ENCODE data around the gene FHIP1A.
"Not testable (repeated sequence)": the region's sequence is repeated elsewhere in the genome, so short reads cannot be mapped to it uniquely, and the experiment has no call there.

Gene FHIP1A

DNA sequence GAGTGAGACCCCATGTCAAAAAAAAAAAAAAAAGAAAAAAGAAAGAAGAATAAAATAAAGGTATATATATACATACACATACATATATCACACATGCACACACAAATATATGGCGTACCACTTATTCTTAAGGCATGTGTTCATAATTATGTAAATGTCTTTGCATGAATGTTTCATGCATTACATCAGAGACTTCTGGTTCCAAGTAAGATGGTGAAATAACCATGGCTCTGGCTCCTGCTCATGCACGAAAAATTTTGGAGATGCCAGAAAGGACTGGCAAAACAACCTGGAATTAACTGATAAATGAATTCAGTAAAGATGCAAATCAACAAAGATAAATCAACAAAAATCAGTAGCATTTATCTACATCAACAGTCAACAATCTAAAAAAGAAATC, 19.7 kb upstream of the FHIP1A start:
- DNase-seq (ENCODE audit: low read depth) = no peak
- TF ChIP-seq, protein P1, sequence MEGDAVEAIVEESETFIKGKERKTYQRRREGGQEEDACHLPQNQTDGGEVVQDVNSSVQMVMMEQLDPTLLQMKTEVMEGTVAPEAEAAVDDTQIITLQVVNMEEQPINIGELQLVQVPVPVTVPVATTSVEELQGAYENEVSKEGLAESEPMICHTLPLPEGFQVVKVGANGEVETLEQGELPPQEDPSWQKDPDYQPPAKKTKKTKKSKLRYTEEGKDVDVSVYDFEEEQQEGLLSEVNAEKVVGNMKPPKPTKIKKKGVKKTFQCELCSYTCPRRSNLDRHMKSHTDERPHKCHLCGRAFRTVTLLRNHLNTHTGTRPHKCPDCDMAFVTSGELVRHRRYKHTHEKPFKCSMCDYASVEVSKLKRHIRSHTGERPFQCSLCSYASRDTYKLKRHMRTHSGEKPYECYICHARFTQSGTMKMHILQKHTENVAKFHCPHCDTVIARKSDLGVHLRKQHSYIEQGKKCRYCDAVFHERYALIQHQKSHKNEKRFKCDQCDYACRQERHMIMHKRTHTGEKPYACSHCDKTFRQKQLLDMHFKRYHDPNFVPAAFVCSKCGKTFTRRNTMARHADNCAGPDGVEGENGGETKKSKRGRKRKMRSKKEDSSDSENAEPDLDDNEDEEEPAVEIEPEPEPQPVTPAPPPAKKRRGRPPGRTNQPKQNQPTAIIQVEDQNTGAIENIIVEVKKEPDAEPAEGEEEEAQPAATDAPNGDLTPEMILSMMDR (IDR thresholded peaks at IDR 0.05; ENCODE audit: low read depth, low read length, missing control alignments) = no peak
- H3K4me3 ChIP-seq (ENCODE audit: low read depth, low read length) = no peak overlapping the region
- in situ Hi-C loops (cut with HindIII; ENCODE audit: low sequenced_read_pairs) = no loop called here

DNA sequence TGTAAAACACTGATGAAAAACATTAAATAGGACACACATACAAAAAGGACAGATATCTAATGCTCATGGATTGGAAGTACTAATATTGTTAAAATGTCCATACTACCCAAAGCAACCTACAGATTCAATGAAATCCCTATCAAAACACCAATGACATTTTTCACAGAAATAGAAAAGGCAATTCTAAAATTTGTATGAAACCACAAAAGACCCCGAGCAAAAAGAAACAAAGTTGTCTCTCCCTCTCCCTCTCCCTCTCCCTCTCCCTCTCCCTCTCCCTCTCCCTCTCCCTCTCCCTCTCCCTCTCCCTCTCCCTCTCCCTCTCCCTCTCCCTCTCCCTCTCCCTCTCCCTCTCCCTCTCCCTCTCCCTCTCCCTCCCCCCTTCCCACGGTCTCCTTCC, 19.2 kb upstream of the FHIP1A start:
- DNase-seq (ENCODE audit: low read depth); in situ Hi-C loops (cut with HindIII; ENCODE audit: low sequenced_read_pairs); H3K4me3 ChIP-seq (ENCODE audit: low read depth, low read length): not testable (repeated sequence)

DNA sequence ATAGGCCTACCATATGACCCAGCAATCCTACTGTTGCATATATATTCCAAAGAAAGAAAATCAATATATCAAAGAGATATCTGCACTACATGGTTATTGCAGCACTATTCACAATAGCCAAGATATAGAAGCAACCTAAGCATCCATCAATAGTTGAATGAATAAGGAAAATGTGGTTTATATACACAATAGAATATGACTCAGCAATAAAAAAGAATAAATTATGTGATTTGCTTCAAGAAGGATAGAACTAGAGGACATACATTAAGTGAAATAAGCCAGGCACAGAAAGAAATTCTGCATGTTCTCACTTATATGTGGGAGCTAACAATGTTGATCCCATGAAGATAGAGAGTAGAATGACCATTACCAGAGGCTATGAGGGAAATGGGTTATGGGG, 13.1 kb upstream of the FHIP1A start:
- DNase-seq (ENCODE audit: low read depth) = no peak
- no peak overlapping the region for H3K4me3 ChIP-seq (ENCODE audit: low read depth, low read length)
- TF ChIP-seq, protein P1 (IDR thresholded peaks at IDR 0.05; ENCODE audit: low read depth, low read length, missing control alignments) = no peak
- in situ Hi-C loops (cut with HindIII; ENCODE audit: low sequenced_read_pairs) = no loop called here

DNA sequence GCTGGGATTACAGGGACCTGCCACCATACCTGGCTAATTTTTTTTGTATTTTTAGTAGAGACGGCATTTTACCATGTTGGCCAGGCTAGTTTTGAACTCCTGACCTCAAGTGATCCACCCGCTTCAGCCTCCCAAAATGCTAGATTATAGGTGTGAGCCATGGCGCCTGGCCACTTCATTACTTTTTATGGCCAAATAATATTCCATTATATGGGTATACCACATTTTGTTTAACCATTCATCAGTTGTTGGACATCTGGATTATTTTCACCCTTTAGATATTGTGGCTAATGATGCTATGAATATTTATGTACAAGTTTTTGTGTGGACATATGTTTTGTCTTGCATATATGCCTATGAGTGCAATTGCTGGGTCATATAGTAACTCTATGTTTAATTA, 8.6 kb upstream of the FHIP1A start:
- H3K4me3 ChIP-seq (ENCODE audit: low read depth, low read length) = no peak overlapping the region
- in situ Hi-C loops (cut with HindIII; ENCODE audit: low sequenced_read_pairs) = no loop called here
- no peak for DNase-seq (ENCODE audit: low read depth)
- TF ChIP-seq, protein P1 (IDR thresholded peaks at IDR 0.05; ENCODE audit: low read depth, low read length, missing control alignments) = no peak

DNA sequence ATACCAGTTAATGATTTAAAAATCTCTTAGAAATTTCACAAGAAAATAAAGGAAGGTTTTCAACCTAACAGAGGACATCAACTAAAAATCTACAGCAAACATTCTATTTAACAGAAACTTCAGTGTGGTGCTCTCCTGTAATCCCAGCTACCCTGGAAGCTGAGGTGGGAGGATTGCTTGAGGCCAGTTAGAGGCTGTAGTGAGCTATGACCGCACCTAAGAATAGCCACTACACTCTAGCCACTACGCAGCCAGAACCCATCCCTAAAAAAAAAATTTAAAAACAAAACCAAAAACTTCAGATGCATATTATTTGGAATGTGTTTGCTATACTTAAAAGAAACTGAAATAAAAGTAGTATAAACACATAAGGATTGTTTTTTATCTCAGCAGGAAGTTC, 7.2 kb upstream of the FHIP1A start:
- TF ChIP-seq, protein P1 (IDR thresholded peaks at IDR 0.05; ENCODE audit: low read depth, low read length, missing control alignments) = no peak
- H3K4me3 ChIP-seq (ENCODE audit: low read depth, low read length) = no peak overlapping the region
- no peak for DNase-seq (ENCODE audit: low read depth)
- in situ Hi-C loops (cut with HindIII; ENCODE audit: low sequenced_read_pairs) = no loop called here

DNA sequence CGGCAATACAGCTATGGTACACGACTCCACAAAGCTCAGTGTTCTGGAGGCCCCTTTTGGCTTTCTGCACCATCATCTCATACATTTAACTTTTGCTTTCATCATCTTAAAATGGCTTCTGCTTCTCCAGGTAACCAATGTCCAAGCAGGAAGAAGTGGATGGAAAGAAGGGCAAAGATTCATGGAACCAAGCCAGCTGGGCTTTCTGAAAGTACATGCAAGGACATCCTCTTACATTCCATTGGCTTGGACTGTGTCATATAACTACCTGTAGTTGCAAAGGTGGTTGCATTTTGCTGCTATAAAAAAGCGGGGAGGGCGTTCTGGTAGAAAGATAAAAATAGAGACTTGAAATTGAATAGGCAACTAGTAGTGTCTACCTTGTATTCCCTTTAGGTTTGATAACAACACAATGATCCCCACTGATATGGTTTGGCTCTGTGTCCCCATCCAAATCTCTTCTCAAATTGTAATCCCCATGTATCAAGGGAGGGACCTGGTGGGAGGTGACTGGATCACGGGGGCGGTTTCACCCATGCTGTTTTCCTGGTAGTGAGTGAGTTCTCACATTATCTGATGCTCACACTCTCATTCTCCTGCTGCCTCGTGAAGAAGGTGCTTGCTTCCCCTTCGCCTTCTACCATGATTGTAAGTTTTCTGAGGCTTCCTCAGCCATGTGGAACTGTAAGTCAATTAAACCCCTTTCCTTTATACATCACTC, 6.7 kb upstream of the FHIP1A start:
- in situ Hi-C loops (cut with HindIII; ENCODE audit: low sequenced_read_pairs) = no loop called here
- H3K4me3 ChIP-seq (ENCODE audit: low read depth, low read length) = no peak overlapping the region
- no peak for DNase-seq (ENCODE audit: low read depth)
- TF ChIP-seq, protein P1 (IDR thresholded peaks at IDR 0.05; ENCODE audit: low read depth, low read length, missing control alignments) = no peak

DNA sequence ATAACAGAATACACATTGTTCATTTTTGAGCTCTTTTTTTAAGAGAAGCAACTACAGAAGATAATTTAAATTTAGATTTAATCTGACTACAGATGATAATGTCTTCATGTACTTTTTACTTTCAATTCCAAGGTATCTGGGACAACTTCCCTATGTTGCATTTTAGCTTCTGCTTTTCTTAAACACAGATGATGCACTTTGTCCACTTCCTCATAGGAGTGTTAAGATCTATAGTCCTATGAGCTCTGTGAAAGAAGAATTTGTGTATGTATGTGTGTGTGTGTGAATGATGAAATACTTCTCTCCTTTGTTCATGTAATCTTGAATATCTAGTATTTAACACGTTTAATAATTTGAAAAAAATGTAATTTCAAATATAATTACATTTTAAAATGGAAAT, 5.3 kb upstream of the FHIP1A start:
- no peak for DNase-seq (ENCODE audit: low read depth)
- no peak overlapping the region for H3K4me3 ChIP-seq (ENCODE audit: low read depth, low read length)
- in situ Hi-C loops (cut with HindIII; ENCODE audit: low sequenced_read_pairs) = no loop called here
- TF ChIP-seq, protein P1 (IDR thresholded peaks at IDR 0.05; ENCODE audit: low read depth, low read length, missing control alignments) = no peak

DNA sequence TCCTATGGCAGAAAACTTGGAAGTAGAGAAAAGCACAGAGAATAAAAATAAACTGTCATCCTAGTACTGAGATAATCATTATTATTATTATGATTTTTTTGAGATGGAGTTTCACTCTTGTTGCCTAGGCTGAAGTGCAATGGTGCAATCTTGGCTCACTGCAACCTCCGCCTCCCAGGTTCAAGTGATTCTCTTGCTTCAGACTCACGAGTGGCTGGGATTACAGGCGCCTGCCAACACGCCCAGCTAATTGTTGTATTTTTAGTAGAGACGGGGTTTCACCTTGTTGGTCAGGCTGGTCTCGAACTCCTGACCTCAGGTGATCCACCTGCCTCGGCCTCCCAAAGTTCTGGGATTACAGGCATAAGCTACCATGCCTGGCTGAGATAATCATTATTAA, 4.2 kb upstream of the FHIP1A start:
- H3K4me3 ChIP-seq (ENCODE audit: low read depth, low read length); DNase-seq (ENCODE audit: low read depth); in situ Hi-C loops (cut with HindIII; ENCODE audit: low sequenced_read_pairs): not testable (repeated sequence)

Data from astrocyte of the cerebellum (primary cell).